PC-9 (cell line): ENCODE results near the gene MPZL1. TPM values are rescaled to one million over a fixed set of nuclear protein-coding genes. Genes with fewer than 3 reads are reported as not detected.

Experiments used
- BruUV-seq: library from RNA; stranded (reverse); fragments of 400-500 nt; replicated peaks from 2 replicates; lab custom pipeline; 2021; lab: Mats Ljungman, UMichigan
- CTCF ChIA-PET: fragments of 300-600 bp; sonication (Branson Sonifier 250); formaldehyde crosslinking; loops from one replicate; lab custom pipeline; 2022; ENCODE audit warnings: antibody characterized with exemption; lab: Charles Lee
- POLR2A ChIA-PET: fragments of 300-600 bp; sonication (Branson Sonifier 250); formaldehyde crosslinking; loops from one replicate; lab custom pipeline; 2022; ENCODE audit warnings: antibody characterized with exemption; ENCODE audit not compliant: unreplicated experiment; lab: Charles Lee
- DNase-seq, 2 experiments: peaks; one replicate each; pipeline versions ENCODE4 v3.0.0 to v3.0.0-alpha.2; 2015 to 2022; ENCODE audit warnings: mixed read lengths in 1 of 2
- H2AFZ ChIP-seq: fragments of 200-600 bp; sonication (generic); 2 replicates; pipeline ENCODE4 v1.8.1; 2017; ENCODE audit warnings: antibody characterized with exemption
- H3F3A ChIP-seq: fragments of 200-600 bp; sonication (generic); 2 replicates; pipeline ENCODE4 v1.8.1; 2017; ENCODE audit warnings: antibody characterized with exemption, mild to moderate bottlenecking, low read depth; ENCODE audit not compliant: insufficient read depth
- H3K27ac ChIP-seq: fragments of 200-600 bp; sonication (generic); 2 replicates; pipeline ENCODE4 v1.6.1; 2016; ENCODE audit warnings: mixed run types
- H3K27me3 ChIP-seq: fragments of 200-600 bp; sonication (generic); 2 replicates; pipeline ENCODE4 v1.6.1; 2016; ENCODE audit warnings: low read depth, mixed run types; ENCODE audit not compliant: insufficient read depth
- H3K36me3 ChIP-seq: fragments of 200-600 bp; sonication (generic); 2 replicates; pipeline ENCODE4 v1.6.1; 2016; ENCODE audit warnings: low read depth, mixed run types
- H3K4me1 ChIP-seq: fragments of 200-600 bp; sonication (generic); replicated peaks from 2 replicates; pipeline ENCODE4 v1.6.1; 2016; ENCODE audit warnings: mixed run types; ENCODE audit not compliant: insufficient read depth
- H3K4me2 ChIP-seq: fragments of 200-600 bp; sonication (generic); 2 replicates; pipeline ENCODE4 v1.6.1; 2017; ENCODE audit warnings: mixed run types
- H3K4me3 ChIP-seq: fragments of 200-600 bp; sonication (generic); 2 replicates; pipeline ENCODE4 v1.6.1; 2016; ENCODE audit warnings: mixed run types
- H3K79me2 ChIP-seq: fragments of 200-600 bp; sonication (generic); 2 replicates; pipeline ENCODE4 v1.6.1; 2017; ENCODE audit warnings: low read depth, mixed run types
- H3K9me2 ChIP-seq: fragments of 200-600 bp; sonication (generic); 2 replicates; pipeline ENCODE4 v1.8.1; 2017; ENCODE audit warnings: mild to moderate bottlenecking; ENCODE audit not compliant: insufficient read depth
- H3K9me3 ChIP-seq: fragments of 200-600 bp; sonication (generic); 2 replicates; pipeline ENCODE4 v1.8.1; 2016; ENCODE audit warnings: low read depth; ENCODE audit not compliant: insufficient read depth
- H4K20me1 ChIP-seq: fragments of 200-600 bp; sonication (generic); 2 replicates; pipeline ENCODE4 v1.8.1; 2017; ENCODE audit not compliant: insufficient read depth
- EZH2 ChIP-seq: fragments of 200-600 bp; sonication (generic); IDR thresholded peaks from 2 replicates; pipeline ENCODE4 v1.8.0; 2017; ENCODE audit warnings: antibody characterized with exemption, low read depth
- intact Hi-C: fragments of 100-400 bp; cut with micrococcal nuclease; formaldehyde crosslinking; loops from one replicate; pipeline ENCODE4 v1.10.0; 2022; ENCODE audit not compliant: unreplicated experiment
- total RNA-seq: library from RNA; stranded (reverse); gene quantifications from 2 replicates; pipeline ENCODE4 v1.2.3, GENCODE V29; 2021
- TF ChIP-seq, protein P1 (sequence below): fragments of 200-600 bp; sonication (generic); conservative IDR thresholded peaks from 2 replicates; pipeline ENCODE4 v1.6.1; 2017; ENCODE audit warnings: mixed run types, antibody characterized with exemption, mild to moderate bottlenecking, moderate library complexity

Gene MPZL1
- total RNA-seq, 1 experiment from 2014 or later = 80.3 TPM

DNA sequence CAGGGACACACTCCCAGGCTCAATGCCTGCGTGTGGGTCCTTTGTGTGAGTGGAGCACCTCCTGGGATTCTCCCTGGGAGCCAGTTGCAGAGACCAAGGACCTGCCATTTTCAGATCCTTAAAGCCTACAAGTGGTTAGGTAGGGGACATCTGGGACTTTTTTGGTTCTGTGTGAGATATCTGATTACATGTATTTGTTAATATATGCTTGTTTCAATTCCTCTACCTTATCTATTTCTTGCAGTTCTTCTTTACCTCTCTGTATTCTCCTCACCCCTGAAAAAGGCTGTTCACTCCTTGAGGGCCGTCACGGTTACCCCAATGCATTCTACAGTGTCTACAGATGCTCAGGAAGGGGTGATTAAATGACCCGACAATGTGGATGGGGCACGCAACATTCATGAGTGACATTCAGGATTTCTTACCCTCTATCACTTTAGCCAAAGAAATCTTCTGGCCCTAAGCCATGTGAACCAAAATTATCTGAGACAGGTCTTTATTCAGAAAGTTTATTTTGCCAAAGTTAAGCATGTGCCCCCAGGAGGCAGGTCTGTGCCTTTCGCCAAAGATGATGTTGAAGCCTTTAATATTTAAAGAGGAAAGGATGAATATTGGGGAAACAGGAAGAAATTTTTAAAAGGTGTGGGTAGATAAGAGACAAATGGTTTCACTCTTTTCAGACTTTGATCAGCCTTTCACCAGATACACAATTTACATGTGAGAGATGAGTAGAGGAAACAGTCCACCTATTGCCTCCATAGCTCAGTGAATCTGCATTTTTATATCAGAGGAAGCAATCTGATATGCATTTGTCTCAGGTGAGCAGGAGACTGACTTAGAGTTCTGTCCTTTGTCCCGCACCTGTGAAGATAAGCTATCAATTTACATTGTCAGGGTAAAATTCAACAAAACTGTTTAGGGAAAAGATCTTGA is 44.6 kb upstream of the MPZL1 start:
- CTCF ChIA-PET = interaction anchor here (0.5 kb wide), 1 partner anchor 39 kb away, joined by 4 read pairs; no protein-coding TSS in a partner anchor

DNA sequence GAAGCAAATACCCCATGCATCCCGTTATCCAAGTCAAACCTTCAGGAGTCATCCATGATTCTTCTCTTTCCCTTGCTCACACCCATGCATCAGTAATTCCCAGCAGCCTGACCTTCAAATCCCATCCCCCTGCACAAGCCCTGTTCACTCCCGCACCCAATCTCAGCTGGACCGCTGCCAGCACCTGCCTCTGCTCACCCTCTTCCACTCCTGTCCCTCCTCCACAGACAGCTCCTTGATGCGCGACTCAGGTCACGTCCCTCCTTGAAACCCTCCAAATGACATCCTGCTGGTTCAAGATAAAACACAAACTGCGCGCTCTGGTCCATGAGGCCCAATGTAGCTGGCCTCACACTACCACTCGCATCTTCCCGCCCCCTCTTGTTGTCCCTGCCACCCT is 43.4 kb upstream of the MPZL1 start:
- H4K20me1 ChIP-seq = no peaks in the 10 kb centered on the region
- H3K4me3 ChIP-seq = no peak overlapping the region
- CTCF ChIA-PET = no interaction called here
- no peaks in the 10 kb centered on the region for H3K36me3 ChIP-seq
- H3F3A ChIP-seq = no peaks in the 10 kb centered on the region
- no peaks in the 10 kb centered on the region for H3K9me2 ChIP-seq
- no peak for TF ChIP-seq EZH2
- TF ChIP-seq, protein P1, sequence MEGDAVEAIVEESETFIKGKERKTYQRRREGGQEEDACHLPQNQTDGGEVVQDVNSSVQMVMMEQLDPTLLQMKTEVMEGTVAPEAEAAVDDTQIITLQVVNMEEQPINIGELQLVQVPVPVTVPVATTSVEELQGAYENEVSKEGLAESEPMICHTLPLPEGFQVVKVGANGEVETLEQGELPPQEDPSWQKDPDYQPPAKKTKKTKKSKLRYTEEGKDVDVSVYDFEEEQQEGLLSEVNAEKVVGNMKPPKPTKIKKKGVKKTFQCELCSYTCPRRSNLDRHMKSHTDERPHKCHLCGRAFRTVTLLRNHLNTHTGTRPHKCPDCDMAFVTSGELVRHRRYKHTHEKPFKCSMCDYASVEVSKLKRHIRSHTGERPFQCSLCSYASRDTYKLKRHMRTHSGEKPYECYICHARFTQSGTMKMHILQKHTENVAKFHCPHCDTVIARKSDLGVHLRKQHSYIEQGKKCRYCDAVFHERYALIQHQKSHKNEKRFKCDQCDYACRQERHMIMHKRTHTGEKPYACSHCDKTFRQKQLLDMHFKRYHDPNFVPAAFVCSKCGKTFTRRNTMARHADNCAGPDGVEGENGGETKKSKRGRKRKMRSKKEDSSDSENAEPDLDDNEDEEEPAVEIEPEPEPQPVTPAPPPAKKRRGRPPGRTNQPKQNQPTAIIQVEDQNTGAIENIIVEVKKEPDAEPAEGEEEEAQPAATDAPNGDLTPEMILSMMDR = no peak
- no peaks in the 10 kb centered on the region for H3K4me1 ChIP-seq
- DNase-seq = no peak
- H3K27ac ChIP-seq = no peak overlapping the region
- intact Hi-C loops = no loop called here
- BruUV-seq = no TSS peak
- no peak overlapping the region for H2AFZ ChIP-seq
- POLR2A ChIA-PET = no interaction called here
- no peak overlapping the region for H3K4me2 ChIP-seq
- H3K79me2 ChIP-seq = no peaks in the 10 kb centered on the region
- peaks cover 4% of the 10 kb centered on the region; the same call in 1 of the 2 replicates for H3K27me3 ChIP-seq
- no peaks in the 10 kb centered on the region for H3K9me3 ChIP-seq

More for the DNA sequence above, 44.6 kb upstream of the MPZL1 start:
- H4K20me1 ChIP-seq = no peaks in the 10 kb centered on the region
- H3K79me2 ChIP-seq = no peaks in the 10 kb centered on the region
- no peaks in the 10 kb centered on the region for H3F3A ChIP-seq
- intact Hi-C loops = no loop called here
- peaks cover 9% of the 10 kb centered on the region; the same call in 1 of the 2 replicates for H3K27me3 ChIP-seq
- no peaks in the 10 kb centered on the region for H3K9me3 ChIP-seq
- DNase-seq = no peak
- 0 out of 2 replicates have a peak, but pooled peaks cover under 1% of the 10 kb centered on the region for H3K4me1 ChIP-seq
- no peak overlapping the region for H3K27ac ChIP-seq
- no peaks in the 10 kb centered on the region for H3K9me2 ChIP-seq
- H3K36me3 ChIP-seq = no peaks in the 10 kb centered on the region
- no TSS peak for BruUV-seq
- POLR2A ChIA-PET = no interaction called here
- no peak overlapping the region for H3K4me3 ChIP-seq
- H3K4me2 ChIP-seq = no peak overlapping the region
- TF ChIP-seq, protein P1 = no peak
- TF ChIP-seq EZH2 = no peak
- H2AFZ ChIP-seq = no peak overlapping the region

- intact Hi-C loops = no loop called here
- no peaks in the 10 kb centered on the region for H3K9me2 ChIP-seq
- ChIA-PET POLR2A (no interaction called here), CTCF (no interaction called here)
- no peak overlapping the region for H2AFZ ChIP-seq
- no peak overlapping the region for H3K27ac ChIP-seq
- no peaks in the 10 kb centered on the region for H3K27me3 ChIP-seq
- no peaks in the 10 kb centered on the region for H3K9me3 ChIP-seq
- TF ChIP-seq, protein P1 = no peak
- no peak for TF ChIP-seq EZH2
- no peaks in the 10 kb centered on the region for H3K4me1 ChIP-seq
- DNase-seq = no peak
- no peaks in the 10 kb centered on the region for H4K20me1 ChIP-seq
- BruUV-seq = no TSS peak
- no peaks in the 10 kb centered on the region for H3K36me3 ChIP-seq
- no peak overlapping the region for H3K4me2 ChIP-seq
- H3K4me3 ChIP-seq = no peak overlapping the region
- H3K79me2 ChIP-seq = no peaks in the 10 kb centered on the region
- no peaks in the 10 kb centered on the region for H3F3A ChIP-seq
These were observed 42.9 kb upstream of the MPZL1 start for GRCh38 chr1:167678838-167679237.
